NCI-H2196 treated with DMSO at 0.1 percent for 48 hours (cell line): ENCODE data around the gene POLR2J3.
"Not testable (repeated sequence)": the region's sequence is repeated elsewhere in the genome, so short reads cannot be mapped to it uniquely, and the experiment has no call there.

Experiments used
- DNase-seq: peaks from one replicate; lab custom pipeline; 2025; ENCODE audit not compliant: unreplicated experiment; lab: John Stamatoyannopoulos, UW

The POLR2J3 gene

DNA sequence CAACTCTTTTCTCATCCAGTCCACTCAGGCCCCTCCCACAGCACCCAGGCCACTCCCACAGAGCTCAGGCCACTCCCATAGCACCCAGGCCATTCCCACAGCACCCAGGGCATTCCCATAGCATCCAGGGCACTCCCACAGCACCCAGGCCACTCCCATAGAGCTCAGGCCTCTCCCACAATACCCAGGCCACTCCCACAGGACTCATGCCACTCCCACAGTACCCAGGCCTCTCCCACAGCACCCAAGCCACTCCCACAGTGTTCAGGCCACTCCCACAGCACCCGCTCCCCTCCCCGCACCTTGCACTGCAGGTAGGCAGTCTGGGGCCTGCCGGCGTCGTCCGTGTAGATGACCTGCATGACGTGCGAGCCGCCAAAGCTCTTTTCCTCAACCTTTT, 17.5 kb upstream of the POLR2J3 start:
- not testable (repeated sequence) for DNase-seq

DNA sequence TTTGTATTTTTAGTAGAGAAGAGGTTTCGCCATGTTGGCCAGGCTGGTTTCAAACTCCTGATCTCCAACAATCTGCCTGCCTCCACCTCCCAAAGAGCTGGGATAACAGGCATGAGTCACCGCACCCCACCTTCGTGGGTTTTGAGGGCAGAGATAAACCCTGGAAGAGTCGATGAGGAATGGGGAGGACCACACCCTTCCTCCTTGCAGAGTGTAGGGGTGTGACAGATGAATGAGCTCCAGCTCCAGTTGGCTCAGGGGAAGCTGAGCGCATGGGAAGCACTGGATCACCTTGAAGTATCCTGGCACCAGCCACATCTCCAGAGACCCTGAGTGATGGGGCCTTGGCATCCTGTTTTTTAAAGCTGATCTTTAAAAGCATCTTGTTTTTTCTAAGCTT, 11.1 kb upstream of the POLR2J3 start:
- DNase-seq = not testable (repeated sequence)

DNA sequence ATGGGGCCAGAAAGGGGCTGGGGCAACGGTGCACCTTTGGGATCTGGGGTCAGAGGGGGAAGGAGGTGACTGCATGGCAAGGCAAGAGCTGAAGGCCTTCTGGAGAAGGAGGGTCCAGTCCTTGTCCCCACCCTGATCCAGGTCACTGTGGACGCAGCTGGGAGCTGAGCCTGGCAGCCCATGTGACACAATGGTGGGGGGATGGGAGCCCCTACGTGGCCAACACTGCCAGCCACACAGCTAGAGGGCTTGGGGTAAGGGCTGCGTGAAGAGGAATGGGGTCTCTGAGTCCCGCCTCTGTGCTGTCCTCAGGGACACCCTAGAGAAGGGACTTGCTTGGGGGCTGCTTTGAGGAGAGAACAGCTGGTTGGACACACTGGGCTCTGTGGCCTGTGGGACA, 9.3 kb upstream of the POLR2J3 start:
- not testable (repeated sequence) for DNase-seq

DNA sequence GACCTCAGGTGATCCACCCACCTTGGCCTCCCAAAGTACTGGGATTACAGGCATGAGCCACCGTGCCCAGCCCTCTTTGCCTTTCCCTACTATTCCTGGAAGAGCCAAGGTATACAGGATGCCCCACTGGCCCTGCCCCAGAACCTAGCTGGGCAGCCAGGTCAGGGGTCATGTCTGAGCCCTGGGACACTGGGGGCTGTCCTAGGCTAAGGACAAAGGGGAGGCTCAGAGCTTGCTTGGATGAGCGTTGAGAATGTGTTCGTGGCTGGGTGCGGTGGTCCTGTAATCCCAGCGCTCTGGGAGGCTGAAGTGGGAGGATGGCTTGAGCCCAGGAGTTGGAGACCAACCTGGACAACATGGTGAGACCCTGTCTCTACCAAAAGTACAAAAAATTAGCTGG, 6.1 kb upstream of the POLR2J3 start:
- not testable (repeated sequence) for DNase-seq

DNA sequence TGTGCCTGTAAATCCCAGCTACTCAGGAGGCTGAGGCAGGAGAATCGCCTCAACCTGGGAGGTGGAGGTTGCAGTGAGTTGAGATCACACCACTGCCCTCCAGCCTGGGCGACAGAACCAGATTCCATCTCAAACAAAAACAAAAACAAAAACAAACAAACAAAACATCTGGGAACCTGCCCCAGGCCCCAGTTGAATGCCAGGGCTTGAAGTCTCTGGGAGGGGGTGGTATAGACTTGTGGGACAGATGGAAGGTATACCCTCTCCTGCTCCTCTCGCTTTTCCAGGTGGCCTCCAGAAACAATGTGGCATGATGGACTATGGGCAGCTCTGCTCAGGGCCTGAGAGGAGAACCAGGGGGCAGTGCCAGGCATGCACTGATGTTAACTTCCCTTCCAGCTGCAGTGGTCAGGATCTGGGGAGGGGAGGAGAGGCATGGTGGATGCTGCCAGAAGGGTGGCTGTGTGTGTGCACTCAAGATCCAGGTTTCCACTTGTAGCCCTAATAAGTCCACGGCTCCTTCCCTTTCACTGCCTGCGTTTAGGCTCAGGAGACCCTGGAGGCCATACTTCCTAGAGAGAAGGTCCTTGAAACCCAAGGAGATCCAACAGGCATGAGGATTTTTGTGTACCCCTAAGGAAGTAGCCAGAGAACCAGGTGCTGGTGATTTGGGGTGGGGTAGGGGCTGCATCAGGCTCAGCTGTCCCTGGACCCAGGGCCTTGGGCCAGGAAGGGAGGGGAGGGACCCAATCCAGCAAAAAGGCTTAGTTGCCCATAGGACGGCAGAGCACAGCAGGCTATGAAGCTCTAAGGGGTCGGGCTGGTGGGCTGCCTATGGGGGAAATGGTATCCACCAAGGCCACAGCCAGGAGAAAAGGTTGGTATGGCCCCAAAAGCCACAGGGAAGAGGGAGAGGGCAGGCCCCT, 5.2 kb upstream of the POLR2J3 start:
- DNase-seq = not testable (repeated sequence)

DNA sequence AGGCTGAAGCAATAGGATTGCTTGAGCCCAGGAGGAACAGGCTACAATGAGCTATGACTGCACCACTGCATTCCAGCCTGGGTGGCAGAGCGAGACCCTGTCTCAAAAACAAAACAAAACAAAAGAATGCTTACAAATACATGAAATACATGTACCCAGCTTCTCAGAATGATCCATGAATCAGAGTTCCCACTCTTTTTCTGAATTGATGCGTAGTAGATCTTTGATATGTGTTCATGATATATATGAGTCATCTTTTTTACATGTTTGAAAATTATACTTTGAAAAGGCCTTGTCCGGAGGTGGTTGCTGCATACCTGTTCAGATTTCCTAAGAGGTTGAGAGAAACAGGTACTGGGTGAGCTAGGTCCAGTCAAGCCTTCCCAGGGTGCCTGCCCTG, 4.0 kb upstream of the POLR2J3 start:
- not testable (repeated sequence) for DNase-seq

DNA sequence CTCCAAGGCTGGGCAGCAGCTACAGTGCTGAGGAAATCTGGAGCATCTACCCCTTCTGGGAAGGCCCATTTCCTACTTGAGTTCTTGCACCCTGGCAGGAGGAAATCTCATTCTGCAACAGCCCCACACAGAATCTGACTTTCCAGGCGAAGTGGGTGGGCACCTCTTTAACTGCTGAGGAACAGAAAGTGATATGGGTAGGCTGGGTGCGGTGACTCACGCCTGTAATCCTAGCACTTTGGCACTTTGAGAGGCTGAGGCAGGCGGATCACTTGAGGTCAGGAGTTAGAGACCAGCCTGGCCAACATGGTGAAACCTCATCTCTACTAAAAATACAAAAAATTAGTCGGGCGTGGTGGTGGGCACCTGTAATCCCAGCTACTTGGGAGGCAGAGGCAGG, 2.2 kb upstream of the POLR2J3 start:
- not testable (repeated sequence) for DNase-seq

DNA sequence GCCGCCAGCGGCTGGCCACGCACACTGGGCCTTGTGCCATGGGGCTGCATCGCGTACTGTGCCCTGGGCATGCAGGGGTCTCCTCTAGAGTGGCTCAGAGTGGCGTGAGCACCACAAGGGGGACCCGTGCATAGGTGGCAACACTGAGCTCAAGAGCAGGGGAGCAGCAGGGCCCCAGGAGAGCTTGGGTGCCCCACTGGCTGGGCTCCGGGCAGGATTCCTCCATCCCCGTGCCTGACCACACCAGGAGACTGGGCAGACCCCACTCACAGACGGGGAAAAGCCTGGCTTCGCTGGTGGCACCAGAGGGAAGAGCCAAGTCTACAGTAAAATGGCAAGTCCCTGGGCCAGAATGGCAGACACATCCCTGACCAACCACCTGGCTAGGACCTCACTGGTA, 3.8 kb downstream of the POLR2J3 start:
- DNase-seq = not testable (repeated sequence)

DNA sequence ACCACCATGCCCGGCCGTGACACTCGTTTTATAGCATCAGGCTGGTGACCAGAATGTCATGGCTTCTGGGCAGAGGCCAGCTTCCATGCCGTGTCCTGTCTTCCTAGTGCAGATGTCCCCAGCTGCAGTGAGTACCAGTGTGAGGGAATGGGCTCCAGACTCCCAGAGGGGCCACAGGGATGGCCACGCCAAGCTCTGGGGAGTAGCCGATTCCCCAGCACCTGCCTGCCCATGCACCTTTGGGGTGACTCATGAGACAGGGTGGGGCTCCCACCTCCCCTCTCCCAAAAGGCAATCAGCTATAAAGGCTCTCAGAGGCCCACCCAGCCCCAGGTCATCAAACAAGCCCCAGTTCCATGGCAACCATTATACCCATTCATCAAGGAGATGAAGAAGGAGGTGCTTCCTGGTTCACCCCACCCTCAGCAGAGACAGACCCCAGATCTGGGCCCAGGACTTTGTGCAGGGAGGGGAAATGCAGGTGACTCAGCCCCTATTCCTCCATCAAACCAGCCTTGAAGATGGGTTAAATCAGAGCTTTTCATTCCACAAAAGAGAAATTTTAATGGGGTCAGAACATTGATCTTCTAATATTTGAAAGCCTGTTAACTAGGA, 21.5 kb downstream of the POLR2J3 start, which contains the start of gene SPDYE2:
TSS of gene SPDYE2 (plus strand) at position 419 of the 615 bp plus-strand sequence. CDS start 2,030 bp downstream, outside the sequence.
- DNase-seq = not testable (repeated sequence)

DNA sequence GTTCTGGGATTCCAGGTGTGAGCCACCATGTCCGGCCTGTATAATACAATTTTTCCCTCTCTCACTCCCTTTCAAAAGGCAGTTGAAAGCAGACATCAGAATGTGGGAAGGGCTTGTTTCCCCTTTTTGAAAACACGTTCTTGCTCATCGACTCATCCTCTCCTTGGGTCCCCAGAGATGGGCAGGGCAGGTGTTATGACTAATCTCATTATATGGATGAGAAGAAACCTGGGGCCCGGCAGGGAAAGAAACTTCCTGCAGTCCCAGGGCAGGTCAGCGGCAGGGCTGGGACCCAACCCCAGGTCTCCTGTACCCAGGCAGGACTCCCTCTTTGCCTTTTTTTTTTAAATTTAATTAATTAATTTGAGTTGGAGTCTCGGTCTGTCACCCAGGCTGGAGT, 26.0 kb downstream of the POLR2J3 start:
- not testable (repeated sequence) for DNase-seq

DNA sequence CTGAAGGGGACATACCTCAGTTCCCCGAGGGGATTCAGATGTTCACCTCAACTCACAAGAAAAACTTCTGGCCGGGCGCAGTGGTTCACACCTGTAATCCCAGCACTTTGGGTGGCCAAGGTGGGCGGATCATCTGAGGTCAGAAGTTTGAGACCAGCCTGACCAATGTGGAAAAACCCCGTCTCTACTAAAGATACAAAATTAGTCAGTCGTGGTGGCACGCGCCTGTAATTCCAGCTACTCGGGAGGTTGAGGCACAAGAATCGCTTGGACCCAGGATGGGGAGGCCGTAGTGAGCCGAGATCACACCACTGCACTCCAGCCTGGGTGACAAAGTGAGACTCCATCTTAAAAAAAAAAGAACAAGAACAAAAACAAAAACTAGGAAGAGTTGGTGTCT, 27.1 kb downstream of the POLR2J3 start:
- DNase-seq = not testable (repeated sequence)

DNA sequence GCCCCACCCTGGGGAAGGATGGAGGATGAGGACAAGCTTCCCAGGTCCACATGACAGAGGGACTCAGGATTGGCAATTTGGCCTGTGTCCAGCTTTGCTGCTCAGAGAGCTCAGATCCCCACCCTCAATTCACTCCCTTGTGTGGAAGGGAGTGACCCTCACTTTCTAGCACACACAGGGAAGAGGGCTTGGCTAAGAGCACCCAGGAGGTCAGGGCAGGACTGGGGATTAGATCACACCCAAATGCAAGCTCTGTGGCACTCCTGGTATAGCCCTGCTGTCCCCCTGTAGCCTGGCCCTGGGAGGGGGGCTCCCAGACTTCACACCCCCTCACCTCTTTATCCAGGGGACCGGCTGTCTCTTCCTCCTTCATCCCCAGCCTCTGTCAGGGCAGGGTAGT, 28.0 kb downstream of the POLR2J3 start:
- DNase-seq = not testable (repeated sequence)

DNA sequence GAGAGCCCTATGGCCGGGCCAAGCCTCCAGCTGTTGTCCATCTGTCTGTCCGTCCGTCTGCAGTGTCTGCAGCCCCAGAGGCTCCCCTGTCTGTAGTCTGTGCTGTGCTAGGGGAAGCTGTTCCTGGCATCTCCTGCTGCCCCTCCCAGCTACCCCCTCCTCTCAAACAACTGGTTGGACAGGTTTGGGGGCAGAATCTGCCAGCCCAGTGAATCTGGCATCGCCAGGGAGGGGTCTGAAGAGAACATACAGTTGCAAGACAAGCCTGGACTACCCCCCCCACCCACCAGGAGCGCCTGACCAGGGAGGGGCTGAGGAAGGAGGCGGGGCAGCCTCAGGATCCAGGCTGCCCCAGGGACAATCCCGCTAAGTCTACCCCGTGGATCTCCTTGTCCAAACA, 28.8 kb downstream of the POLR2J3 start, which contains the start of gene UPK3BL2:
TSS of gene UPK3BL2 (minus strand) at position 101 of the 400 bp plus-strand sequence. CDS start at position 41, 60 bp downstream.
- DNase-seq = not testable (repeated sequence)

DNA sequence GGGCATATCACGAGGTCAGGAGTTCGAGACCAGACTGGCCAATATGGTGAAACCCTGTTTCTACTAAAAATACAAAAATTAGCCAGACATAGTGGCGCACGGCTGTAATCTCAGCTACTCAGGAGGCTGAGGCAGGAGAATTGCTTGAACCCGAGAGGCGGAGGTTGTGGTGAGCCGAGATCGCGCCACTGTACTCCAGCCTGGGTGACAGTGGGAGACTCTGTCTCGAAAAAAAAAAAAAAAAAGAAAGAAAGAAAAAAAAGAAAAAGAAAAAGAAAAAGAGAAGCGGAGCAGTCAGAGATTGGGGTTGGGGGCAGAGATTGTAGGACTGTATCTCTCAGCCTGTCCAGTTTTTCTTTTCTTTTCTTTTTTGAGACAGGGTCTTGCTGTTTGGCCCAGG, 29.6 kb downstream of the POLR2J3 start:
- not testable (repeated sequence) for DNase-seq

DNA sequence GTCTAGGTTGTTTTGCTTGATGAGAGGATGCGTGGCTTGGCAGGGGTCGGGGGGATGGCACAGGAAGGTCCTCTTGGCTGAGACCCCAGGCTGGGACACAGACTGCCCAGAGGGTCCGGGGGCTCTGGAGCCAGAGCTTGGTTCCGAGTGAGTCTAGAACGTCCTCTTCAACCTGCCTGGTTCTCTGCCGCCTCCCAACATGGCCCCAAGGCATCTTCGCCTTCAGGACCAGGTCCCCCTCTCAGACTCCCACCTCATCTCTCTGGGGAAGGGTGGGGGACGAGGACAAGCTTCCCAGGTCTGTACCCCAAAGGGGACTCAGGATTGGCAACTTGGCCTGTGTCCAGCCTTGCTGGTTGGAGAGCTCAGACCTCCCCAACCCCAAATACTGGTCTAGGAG, 30.3 kb downstream of the POLR2J3 start:
- not testable (repeated sequence) for DNase-seq

DNA sequence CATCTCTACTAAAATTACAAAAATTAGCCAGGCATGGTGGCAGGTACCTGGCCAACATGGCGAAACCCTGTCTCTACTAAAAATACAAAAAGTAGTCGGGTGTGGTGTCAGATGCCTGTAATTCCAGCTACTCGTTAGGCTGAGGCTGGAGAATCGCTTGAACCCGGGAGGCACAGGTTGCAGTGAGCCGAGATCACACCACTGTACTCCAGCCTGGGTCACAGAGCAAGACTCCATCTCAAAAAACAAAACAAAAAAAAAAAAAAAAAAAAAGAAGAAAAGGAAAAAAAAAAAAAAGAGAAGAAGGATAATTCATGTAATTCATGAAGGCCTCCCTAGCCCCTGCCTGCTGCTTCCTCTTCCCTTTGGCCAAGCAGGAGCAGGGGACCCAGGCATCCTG, 31.8 kb downstream of the POLR2J3 start:
- DNase-seq = not testable (repeated sequence)

DNA sequence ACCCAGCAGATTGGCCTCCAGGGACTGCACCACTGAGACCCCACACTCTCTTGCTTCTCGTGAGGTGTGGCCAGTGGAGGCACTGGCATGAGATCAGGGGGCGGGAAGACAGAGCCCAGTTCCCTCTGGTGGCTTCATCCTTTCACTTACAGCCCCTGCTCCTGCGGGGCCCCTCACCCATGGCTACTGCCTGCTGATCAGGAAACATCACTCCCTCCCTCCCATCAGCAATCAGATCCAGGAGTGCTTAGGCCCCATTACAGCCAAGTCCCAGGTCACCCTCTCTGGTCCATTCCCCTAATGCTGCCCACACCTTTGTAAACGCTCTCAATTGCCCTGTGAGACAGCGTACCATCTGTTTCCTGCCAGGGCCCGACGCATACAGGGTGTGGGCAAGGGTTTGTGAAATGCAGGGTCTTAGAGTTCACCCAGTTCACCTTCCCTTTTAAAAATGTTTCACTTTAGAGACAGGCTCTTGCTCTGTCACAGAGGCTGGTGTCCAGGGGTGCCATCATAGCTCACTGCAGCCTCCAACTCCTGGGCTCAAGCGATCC, 37.2 kb downstream of the POLR2J3 start:
- not testable (repeated sequence) for DNase-seq

DNA sequence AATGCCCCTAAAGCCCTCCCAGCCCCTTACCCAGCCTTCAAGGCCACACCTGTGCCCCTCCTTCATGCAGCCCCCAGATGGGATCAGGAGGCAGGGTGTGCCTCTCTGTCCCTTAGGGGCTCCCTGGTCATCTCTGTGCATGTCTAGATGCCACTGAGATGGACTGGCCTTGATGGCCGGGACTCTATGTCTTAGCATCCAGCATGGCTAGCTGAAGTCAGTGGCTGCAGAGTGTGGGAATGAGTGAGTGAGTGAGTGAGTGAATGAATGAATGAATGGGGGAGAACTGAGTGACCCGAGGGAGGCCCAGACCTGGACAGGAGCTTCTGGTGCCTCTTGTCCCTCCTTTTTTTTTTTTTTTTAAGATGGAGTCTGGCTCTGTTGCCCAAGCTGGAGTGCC, 40.3 kb downstream of the POLR2J3 start:
- not testable (repeated sequence) for DNase-seq

DNA sequence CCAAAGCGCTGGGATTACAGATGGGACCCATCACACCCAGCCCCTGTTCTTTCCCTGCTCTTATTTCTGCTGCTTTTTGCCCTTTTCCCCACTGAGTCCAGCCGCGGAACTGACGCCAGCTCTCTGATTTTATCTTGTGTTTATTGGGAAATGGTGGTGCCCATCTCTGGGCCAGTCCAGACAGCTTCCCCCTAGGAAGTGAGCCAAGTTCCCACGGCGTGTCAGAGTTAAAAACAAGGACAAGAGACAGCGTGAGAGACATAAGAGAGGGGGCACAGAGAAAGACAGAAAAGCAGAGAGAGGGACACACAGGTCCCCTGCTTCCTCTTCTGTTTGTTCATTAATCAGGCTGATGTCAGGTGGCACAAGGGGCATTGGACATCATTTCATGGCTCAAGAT, 40.8 kb downstream of the POLR2J3 start:
- DNase-seq = not testable (repeated sequence)

DNA sequence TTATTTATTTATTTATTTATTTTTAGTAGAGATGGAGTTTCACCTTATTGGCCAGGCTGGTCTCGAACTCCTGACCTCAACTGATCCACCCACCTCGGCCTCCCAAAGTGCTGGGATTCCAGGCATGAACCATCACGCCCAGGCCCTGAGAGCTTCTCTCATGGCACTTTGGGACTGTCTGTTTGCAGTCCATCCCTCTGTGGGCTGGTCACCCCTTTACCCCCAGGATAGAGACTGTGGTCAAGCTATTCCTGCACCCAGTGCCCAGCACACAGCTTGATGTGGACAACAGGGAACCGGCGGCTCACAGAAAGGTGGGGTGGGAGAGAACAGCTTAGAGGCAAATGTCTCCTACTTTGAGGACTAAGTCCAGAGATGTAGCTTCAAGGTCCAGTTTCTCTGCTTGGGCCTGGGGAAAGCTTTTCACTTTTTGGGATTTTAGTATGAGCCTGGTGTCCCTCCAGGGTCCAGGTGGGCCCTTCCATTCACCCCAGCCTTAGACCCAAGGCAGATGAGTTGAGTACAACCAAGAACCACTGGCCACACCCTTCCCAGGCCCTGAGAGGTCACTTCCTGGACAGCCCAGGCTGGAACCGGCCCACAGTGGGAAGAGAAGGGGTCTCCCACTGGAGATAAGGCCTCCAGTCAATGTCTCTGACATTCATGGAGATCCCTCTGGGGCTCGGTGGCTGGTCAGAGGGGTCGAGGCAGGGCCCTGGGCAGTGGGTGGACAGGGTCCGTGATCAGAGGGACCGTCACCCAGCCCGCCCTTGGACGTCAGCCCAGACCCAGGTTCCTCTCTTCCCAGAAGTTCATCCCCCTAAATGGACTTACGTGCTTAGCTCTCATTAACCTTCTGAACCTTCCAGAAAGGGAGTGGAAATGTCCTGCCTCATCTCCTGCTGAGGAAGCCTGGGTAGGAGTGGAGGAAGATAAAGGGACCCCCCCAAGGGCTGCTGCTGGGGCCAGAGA, 44.3 kb downstream of the POLR2J3 start:
- not testable (repeated sequence) for DNase-seq
